Activated CD8-positive, alpha-beta memory T cell treated with anti-CD3 and anti-CD28 coated beads for 4 hours (primary cell): Measurements from ENCODE around the gene CAPZA1.

Experiments
- DNase-seq, 2 donors: peaks; one replicate each; pipeline ENCODE4 v3.0.0-alpha.2; 2020; ENCODE audit warnings: low read depth in 2 of 2

The CAPZA1 gene

DNA sequence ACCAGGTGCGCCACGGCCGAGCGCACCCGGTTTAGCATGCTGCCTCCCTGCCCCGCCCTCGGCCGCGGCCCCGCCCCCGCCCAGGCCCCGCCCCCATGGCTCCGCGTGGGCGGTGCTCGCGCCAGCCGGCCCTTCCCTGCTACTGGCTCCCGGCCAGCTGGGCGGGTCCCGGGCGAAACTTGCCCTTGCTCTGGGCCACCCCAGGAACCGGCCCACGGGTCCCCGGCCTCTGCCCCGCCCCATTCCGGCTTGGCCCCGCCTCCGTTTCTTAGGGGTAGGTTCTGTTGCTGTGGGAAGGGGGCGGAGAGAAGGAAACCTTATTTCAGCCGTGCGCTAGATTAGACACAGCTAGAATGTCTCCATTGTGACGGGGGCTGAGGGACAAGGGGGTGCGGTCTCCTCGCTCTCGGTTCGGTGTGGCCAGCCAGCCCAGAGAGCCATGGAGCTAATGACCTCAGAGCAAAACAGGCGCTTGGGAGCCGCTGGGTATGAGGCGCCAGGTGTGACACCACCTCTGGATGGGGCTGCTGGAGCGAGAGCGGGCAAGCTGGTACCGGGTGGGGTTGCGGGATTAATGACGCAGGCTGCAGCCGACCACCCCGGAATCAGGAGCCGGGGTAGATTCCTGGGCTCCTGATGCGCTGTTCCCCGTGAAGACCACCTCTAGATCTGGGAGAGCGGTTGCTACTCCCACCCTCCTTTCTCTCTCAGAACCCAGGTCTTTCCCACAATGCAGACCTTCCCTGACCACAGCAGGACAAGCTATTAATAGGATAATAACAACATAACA lies 95.8 kb downstream of the CAPZA1 start, which contains the start of gene PPM1J:
Gene PPM1J (minus strand): TSS at position 69 of the 790 bp plus-strand sequence. CDS start 31 bp downstream, at position 38.
- peak; percentile 93 to 95 for DNase-seq

DNA sequence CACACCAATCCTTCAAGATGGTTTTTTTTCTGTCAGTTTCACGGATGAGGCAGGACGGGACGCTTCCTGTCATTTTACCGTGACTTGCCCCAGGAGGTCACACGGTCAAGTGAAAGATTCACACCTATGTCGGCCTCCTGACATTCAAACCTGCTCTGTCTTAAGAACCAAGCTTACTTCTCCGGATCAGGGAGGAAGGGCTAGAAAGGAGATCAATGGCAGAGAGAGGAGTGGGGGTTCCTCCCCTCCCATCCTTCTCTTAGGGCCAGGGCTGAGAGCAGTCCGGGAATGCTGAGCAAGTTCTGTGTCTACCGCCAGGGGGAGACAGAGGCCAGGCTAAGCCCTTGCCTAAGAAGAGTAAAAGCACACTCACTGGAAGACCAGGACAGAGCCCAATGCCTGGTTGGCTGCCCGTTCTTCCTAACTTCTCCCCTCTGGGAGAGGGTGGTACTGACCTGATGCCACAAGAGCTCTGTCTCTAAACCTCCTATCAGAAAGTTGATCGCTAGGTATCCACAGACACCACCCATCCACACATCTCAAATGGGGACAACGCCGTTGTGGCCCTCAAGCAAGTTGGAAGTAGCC lies 96.6 kb downstream of the CAPZA1 start:
- DNase-seq: peak; percentile 54 to 63

DNA sequence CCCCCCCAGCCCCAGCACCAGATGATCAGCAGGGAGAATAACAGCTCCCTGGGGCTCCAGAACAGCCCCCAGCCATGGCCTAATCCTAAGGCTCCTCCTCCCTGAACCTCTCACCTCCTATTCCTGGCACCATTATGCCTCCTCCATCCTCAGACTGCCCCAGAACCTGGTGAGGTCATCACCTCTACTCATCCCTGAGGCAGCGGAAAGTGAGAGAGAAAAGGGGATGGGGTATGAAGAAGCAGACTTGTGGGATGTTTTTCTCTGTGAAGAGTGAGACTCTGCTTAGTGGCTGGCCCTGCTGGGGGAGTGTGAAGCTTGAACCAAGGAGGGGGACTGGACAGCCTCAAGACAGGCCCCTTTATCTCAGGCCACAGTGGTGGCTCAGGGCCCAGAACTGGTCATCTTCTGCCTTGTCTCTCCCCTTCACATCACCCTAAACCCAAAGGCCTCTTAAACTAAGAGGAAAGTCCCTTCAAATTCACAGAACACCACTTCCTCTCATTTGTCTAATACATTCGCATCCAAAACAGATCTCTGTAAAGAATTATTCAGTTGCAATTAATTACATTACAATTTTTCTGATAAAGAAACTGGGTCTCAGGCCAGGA lies 97.7 kb downstream of the CAPZA1 start:
- no peak for DNase-seq

DNA sequence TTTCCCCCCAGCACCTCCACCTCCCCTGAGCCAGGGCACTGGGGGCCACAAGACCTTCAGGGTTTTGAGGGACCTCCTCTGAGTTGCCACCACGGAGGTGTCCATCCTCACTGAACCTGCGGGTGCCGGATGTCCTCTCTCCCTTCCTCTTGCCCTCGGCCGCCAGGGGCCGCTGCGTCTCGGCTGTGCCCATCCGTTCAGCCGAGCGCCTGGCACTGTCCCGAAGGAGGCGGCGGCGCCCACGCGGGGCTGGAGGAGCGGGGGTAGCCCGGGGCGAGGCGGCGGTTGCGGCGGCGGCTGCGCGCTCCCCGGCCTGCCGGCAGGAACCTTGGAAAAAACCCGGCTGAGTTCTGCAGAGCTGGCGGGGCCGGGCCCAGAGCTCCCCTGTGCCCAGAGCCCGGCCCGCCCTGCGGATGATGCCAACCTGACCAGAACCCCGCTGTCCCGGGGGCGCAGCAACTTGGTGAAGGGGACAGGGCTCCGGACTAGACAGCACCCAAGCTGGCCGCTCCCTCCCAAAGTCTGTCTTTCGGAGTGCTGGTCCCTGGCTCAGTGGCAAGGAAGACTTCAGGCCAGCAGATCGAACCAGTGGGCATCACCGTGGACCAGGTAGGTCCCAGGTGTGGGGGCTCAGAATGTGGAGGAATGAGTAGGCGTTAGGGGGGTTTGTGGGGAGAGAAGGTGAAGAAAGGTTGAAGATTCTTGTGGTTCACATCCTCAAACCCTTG lies 99.2 kb downstream of the CAPZA1 start:
- peak; percentile 48 to 51 for DNase-seq

DNA sequence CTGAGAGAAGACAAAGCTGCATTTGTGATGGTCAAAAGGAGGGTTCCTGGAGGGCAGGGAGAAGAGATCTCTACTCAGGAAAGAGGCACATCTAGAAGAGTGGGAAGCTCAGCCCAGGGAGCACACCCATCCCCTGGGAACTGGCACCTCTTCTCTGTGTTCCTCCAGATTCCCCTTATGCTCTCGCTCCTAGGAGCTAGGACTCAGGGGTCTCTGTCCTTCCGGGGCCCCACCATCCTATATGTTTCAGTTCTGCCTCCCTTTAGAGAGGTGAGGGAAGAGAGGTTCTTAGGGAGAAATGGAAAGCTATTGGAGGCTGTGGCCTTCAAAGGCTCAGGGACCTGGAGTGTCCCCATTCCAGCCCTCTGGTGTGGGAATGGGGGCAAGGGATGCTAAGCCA lies 100.1 kb downstream of the CAPZA1 start:
- no peak for DNase-seq

DNA sequence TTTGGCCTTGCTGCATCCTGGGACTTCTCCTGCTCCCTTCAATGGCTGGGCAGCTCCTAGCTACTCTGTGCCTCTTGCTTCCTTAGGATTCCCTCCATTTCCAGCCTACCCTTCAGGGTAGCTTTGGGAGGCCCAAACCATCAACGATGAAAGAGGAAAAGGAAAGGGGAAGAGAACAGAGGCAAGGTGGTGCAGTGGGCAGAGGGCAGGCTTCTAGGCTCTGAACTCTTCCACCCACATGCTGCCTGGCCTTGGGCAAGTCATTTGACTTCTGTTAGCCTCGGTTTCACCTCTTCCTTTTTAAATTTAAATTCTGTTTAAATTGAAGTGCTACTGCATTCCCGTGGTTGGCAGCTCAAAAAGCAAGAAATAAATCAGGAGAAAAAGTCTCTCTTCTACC lies 101.2 kb downstream of the CAPZA1 start:
- no peak for DNase-seq
